Measurements from ENCODE around the gene FSTL3. TPM values are rescaled to one million over a fixed set of nuclear protein-coding genes. Genes with fewer than 3 reads are reported as not detected.
"Not testable (repeated sequence)": the region's sequence is repeated elsewhere in the genome, so short reads cannot be mapped to it uniquely, and the experiment has no call there.

FSTL3 gene
- total RNA-seq, 3 donors from 2014 or later (not counting 1 experiment from before 2014, with no cell fraction given): 1.5 to 1.9 (median 1.5) TPM

DNA sequence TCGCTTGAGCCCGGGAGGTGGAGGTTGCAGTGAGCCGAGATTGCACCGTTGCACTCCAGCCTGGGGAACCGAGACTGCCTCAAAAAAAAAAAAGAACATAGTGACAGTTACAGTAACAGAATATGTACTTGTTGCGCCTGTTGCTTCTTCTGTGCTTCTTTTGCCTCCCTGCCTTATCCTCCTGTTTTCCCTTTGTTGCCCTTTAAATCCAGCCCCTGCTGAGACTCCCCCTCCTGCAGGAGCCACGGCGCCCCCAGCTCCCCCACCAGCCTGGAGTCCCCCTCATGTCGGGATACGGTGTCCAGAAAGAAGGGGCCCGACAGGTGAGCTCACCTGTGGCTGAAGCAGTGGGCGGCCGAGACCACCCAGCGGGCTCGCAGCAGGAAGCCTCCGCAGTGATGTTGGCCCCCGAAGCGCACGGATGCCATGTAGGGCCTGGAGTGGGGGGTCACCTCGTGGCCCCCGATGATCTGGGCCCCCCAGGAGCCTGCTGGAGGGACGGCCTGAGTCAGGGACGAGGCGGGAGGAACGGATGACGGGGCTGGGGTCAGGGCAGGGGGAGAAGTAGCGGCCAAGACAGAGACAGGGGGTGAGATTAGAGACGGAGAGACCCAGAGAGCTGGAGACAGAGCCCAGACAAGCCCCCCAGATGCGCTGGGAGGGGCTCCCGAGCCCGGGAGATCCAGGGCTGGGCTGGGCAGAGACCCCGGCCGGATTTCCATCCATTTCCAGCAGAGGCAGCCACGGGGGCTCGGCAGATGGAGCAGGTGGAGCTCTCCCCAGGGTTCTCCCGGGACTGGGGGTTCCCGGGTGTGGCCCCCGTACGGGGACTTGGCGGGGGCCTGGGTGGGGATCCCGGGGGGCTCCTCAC lies 18.5 kb downstream of the FSTL3 start:
- 12% methylated on average over 41 of the region's 41 CpGs for WGBS (ENCODE audit: insufficient coverage)
- TF ChIP-seq, protein P1, sequence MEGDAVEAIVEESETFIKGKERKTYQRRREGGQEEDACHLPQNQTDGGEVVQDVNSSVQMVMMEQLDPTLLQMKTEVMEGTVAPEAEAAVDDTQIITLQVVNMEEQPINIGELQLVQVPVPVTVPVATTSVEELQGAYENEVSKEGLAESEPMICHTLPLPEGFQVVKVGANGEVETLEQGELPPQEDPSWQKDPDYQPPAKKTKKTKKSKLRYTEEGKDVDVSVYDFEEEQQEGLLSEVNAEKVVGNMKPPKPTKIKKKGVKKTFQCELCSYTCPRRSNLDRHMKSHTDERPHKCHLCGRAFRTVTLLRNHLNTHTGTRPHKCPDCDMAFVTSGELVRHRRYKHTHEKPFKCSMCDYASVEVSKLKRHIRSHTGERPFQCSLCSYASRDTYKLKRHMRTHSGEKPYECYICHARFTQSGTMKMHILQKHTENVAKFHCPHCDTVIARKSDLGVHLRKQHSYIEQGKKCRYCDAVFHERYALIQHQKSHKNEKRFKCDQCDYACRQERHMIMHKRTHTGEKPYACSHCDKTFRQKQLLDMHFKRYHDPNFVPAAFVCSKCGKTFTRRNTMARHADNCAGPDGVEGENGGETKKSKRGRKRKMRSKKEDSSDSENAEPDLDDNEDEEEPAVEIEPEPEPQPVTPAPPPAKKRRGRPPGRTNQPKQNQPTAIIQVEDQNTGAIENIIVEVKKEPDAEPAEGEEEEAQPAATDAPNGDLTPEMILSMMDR (IDR thresholded peaks at IDR 0.05): no peak
- Mint-ChIP-seq H3K4me3 (peak overlapping the region; percentile 77), H3K4me1 (no peaks in the 10 kb centered on the region), H3K27ac (peak overlapping the region in 1 of 2 donors; percentile 34), H3K36me3 (no peaks in the 10 kb centered on the region), H3K9me3 (no peaks in the 10 kb centered on the region), H3K27me3 (ENCODE audit: low read depth in 2 of 2) (no peaks in the 10 kb centered on the region)
- ATAC-seq: no peak
- Histone ChIP-seq H3K36me3 (ENCODE audit: control insufficient read depth, insufficient read depth, low read length) (no peaks in the 10 kb centered on the region), H3K27me3 (ENCODE audit: control insufficient read depth, insufficient read depth, low read length) (peaks cover 4% of the 10 kb centered on the region), H3K9me3 (ENCODE audit: control insufficient read depth, insufficient read depth, low read length) (no peaks in the 10 kb centered on the region), H3K4me3 (ENCODE audit: low read length) (no peak overlapping the region), H3K27ac (ENCODE audit: low read length) (no peak overlapping the region), H3K4me1 (ENCODE audit: control insufficient read depth, insufficient read depth, low read length) (peaks cover 21% of the 10 kb centered on the region)
- intact Hi-C loops (cut with micrococcal nuclease): no loop called here
- no peak for DNase-seq

DNA sequence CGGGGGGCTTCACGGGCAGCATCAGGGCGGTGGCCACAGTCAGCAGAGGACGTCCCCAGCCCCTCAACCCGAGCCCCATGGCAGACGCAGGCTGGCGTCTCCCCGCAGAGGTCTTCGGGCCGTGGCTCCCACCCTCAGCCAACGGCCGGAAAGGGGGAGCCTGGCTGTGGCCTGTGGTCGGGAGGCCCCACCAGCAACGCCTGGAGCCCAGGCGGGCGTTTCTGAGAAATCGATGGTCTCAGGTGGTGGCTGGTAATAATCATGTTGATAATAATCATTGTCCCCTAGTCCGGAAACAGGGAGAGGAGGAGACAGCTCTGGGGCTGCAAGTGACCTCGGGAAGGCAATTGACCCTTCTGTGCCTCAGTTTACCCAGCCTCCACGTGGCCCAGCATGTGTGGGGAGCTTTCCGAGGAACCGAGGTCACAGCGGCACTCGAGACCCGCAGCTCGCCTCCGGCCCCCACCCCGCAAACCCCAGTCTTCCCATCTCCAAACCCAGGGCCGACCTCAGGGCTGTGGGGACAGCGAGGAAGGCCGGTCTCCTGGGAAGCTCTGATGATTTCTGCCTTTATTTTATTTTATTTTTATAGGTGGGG lies 19.3 kb downstream of the FSTL3 start, which contains the start of gene PRSS57:
PRSS57 (minus strand) TSS at position 101 of the 598 bp plus-strand sequence; CDS start at position 79, 22 bp downstream.
- no peaks in the 10 kb centered on the region for H3K9me3 ChIP-seq (ENCODE audit: control insufficient read depth, insufficient read depth, low read length)
- peaks cover 4% of the 10 kb centered on the region for H3K27me3 ChIP-seq (ENCODE audit: control insufficient read depth, insufficient read depth, low read length)
- H3K9me3 Mint-ChIP-seq: no peaks in the 10 kb centered on the region
- DNase-seq: no peak
- H3K4me1 Mint-ChIP-seq: no peaks in the 10 kb centered on the region
- H3K4me3 Mint-ChIP-seq: peak within 1 kb of the TSS; percentile 77
- peak within 1 kb of the TSS in 1 of 2 donors; percentile 34 for H3K27ac Mint-ChIP-seq
- WGBS (ENCODE audit: insufficient coverage): 5% methylated on average over 26 of the region's 31 CpGs
- ATAC-seq: no peak
- no peak within 1 kb of the TSS for H3K27ac ChIP-seq (ENCODE audit: low read length)
- no peak within 1 kb of the TSS for H3K4me3 ChIP-seq (ENCODE audit: low read length)
- intact Hi-C loops (cut with micrococcal nuclease): no loop called here
- H3K27me3 Mint-ChIP-seq (ENCODE audit: low read depth in 2 of 2): no peaks in the 10 kb centered on the region
- no peaks in the 10 kb centered on the region for H3K36me3 ChIP-seq (ENCODE audit: control insufficient read depth, insufficient read depth, low read length)
- H3K4me1 ChIP-seq (ENCODE audit: control insufficient read depth, insufficient read depth, low read length): peaks cover 21% of the 10 kb centered on the region
- TF ChIP-seq, protein P1 (IDR thresholded peaks at IDR 0.05): no peak
- H3K36me3 Mint-ChIP-seq: no peaks in the 10 kb centered on the region

DNA sequence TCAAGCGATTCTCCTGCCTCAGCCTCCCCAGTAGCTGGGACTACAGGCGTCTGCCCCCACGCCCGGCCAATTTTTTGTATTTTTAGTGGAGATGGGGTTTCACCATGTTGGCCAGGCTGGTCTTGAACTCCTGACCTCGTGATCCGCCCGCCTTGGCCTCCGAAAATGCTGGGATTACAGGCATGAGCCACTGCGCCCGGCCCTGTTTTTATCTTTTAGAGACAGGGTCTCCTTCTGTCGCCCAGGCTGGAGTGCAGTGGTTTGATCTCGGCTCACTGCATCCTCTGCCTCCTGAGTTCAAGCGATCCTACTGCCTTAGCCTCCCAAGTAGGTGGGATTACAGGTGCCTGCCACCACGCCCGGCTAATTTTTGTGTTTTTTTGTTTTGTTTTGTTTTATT lies 22.3 kb downstream of the FSTL3 start:
- H3K4me3 ChIP-seq (ENCODE audit: low read length); H3K27me3 Mint-ChIP-seq (ENCODE audit: low read depth in 2 of 2); DNase-seq; ATAC-seq; intact Hi-C loops (cut with micrococcal nuclease); H3K36me3 ChIP-seq (ENCODE audit: control insufficient read depth, insufficient read depth, low read length); H3K9me3 Mint-ChIP-seq; H3K36me3 Mint-ChIP-seq; H3K27ac Mint-ChIP-seq; H3K9me3 ChIP-seq (ENCODE audit: control insufficient read depth, insufficient read depth, low read length); H3K27ac ChIP-seq (ENCODE audit: low read length); H3K27me3 ChIP-seq (ENCODE audit: control insufficient read depth, insufficient read depth, low read length); H3K4me3 Mint-ChIP-seq: not testable (repeated sequence)
- H3K4me1 ChIP-seq (ENCODE audit: control insufficient read depth, insufficient read depth, low read length): peaks cover 26% of the 10 kb centered on the region
- WGBS (ENCODE audit: insufficient coverage): 92% methylated on average over 15 of the region's 15 CpGs
- H3K4me1 Mint-ChIP-seq: peaks cover 6 to 10% of the 10 kb centered on the region in 2 donors

DNA sequence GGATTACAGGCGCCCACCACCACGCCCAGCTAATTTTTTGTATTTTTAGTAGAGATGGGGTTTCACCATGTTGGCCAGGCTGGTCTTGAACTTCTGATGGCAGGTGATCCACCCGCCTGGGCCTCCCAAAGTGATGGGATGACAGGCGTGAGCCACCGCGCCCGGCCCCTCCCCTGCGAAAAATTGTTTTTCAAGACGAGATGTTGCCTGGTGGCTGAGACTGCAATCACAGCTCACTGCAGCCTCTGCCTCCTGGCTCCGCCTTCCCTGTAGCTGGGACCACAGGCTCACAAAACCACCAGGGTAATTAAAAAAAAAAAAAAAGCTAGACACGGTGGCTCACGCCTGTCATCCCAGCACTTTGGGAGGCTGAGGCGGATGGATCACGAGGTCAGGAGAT lies 23.7 kb downstream of the FSTL3 start:
- H3K27me3 Mint-ChIP-seq (ENCODE audit: low read depth in 2 of 2); H3K27ac Mint-ChIP-seq; H3K36me3 ChIP-seq (ENCODE audit: control insufficient read depth, insufficient read depth, low read length); H3K36me3 Mint-ChIP-seq; H3K27me3 ChIP-seq (ENCODE audit: control insufficient read depth, insufficient read depth, low read length); H3K4me3 ChIP-seq (ENCODE audit: low read length); H3K4me3 Mint-ChIP-seq; H3K27ac ChIP-seq (ENCODE audit: low read length); H3K9me3 ChIP-seq (ENCODE audit: control insufficient read depth, insufficient read depth, low read length); H3K9me3 Mint-ChIP-seq: not testable (repeated sequence)
- WGBS (ENCODE audit: insufficient coverage): 49% methylated on average over 9 of the region's 14 CpGs
- H3K4me1 ChIP-seq (ENCODE audit: control insufficient read depth, insufficient read depth, low read length): peaks cover 31% of the 10 kb centered on the region
- ATAC-seq (peak in 1 of 3 donors; percentile 24), DNase-seq (peak in 1 of 2 donors; percentile 27)
- H3K4me1 Mint-ChIP-seq: peaks cover 9 to 10% of the 10 kb centered on the region in 2 donors
- intact Hi-C loops (cut with micrococcal nuclease): loop anchor here (5.0 kb wide), 1 partner anchor 38 kb away; the partner anchor contains the start of gene RNF126

DNA sequence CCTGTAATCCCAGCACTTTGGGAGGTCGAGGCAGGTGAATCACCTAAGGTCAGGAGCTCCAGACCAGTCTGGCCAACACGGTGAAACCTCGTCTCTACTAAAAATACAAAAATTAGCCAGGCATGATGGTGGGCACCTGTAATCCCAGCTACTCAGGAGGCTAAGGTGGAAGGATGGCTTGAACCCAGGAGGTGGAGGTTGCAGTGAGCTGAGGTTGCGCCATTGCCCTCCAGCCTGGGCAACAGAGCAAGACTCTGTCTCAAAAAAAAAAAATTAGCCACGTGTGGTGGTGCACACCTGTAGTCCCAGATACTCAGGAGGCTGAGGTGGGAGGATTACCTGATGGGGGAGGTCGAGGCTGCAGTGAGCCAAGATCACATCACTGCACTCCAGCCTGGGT lies 26.7 kb downstream of the FSTL3 start:
- not testable (repeated sequence) for ATAC-seq; H3K9me3 Mint-ChIP-seq; H3K27me3 Mint-ChIP-seq (ENCODE audit: low read depth in 2 of 2); H3K27ac ChIP-seq (ENCODE audit: low read length); H3K4me3 ChIP-seq (ENCODE audit: low read length); DNase-seq; H3K9me3 ChIP-seq (ENCODE audit: control insufficient read depth, insufficient read depth, low read length); H3K36me3 Mint-ChIP-seq; H3K36me3 ChIP-seq (ENCODE audit: control insufficient read depth, insufficient read depth, low read length); H3K27me3 ChIP-seq (ENCODE audit: control insufficient read depth, insufficient read depth, low read length)
- peaks cover 18% of the 10 kb centered on the region for H3K4me1 ChIP-seq (ENCODE audit: control insufficient read depth, insufficient read depth, low read length)
- Mint-ChIP-seq H3K4me3 (peak overlapping the region; percentile 47), H3K27ac (peak overlapping the region; percentile 5 to 8), H3K4me1 (peaks cover 9 to 10% of the 10 kb centered on the region in 2 donors)
- WGBS (ENCODE audit: insufficient coverage): 83% methylated on average over 6 of the region's 6 CpGs
- intact Hi-C loops (cut with micrococcal nuclease): loop anchor here (5.0 kb wide), 1 partner anchor 41 kb away; the partner anchor contains the start of gene RNF126

All from natural killer cell (primary cell).